HL-60/S4 treated with phorbol 12-myristate 13-acetate at 8.2 ng/mL for 4 days and 3 days (cell line): Measurements from ENCODE around the gene AGPAT2.
"Not testable (repeated sequence)": the region's sequence is repeated elsewhere in the genome, so short reads cannot be mapped to it uniquely, and the experiment has no call there.

Experiments used
- in situ Hi-C: fragments of 300-500 bp; cut with MboI; formaldehyde crosslinking; loops from 2 replicates; pipeline ENCODE4 v1.15.0; 2022; ENCODE audit warnings: low sequenced_read_pairs

Gene AGPAT2

GRCh38 chr9:136720898-136721338 lies 33.7 kb upstream of the AGPAT2 start:
- in situ Hi-C loops: no loop called here

- in situ Hi-C loops: no loop called here
These were observed 33.1 kb upstream of the AGPAT2 start for GRCh38 chr9:136720251-136720897.

GRCh38 chr9:136719195-136719880 lies 32.1 kb upstream of the AGPAT2 start:
- in situ Hi-C loops: no loop called here

GRCh38 chr9:136718345-136719194 lies 31.3 kb upstream of the AGPAT2 start:
- in situ Hi-C loops: no loop called here

DNA sequence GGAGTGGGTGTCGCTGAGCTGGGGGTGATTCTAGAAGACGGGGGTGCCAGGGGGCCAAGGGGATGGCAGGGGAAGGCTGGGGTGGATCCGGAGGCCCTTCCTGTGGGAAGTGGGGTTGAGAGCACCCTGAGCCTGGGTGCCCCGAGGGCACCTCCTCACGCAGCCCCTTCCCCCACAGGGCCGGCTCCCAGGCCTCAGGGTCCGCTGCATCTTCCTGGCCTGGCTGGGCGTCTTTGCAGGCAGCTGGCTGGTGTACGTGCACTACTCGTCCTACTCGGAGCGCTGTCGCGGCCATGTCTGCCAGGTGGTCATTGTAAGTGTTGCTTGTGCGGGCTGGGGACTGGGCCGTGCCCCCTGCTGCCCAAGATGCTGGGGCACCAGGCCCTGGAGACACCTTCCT lies 30.1 kb upstream of the AGPAT2 start:
- in situ Hi-C loops: no loop called here

DNA sequence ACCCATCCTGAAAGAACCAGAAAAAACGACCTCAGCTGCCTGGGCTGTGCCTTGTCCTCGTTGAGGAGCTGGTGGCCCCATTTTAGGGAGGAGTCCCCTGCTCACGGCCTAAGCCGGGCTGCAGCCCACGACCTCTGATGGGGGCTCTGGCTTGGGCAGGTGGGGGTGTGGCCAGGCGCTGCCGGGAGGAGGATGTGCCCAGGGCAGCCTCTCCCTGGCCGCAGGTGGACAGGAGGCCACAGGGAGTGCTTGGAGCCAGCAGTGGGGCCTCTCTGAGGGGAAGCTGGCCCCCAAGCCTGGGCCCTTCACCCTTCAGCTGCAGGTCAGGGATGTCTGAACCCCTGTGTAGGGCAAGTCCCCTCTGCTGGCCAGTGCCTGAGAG lies 27.6 kb upstream of the AGPAT2 start:
- in situ Hi-C loops: no loop called here

GRCh38 chr9:136714096-136714892 lies 27.0 kb upstream of the AGPAT2 start:
- in situ Hi-C loops: no loop called here

DNA sequence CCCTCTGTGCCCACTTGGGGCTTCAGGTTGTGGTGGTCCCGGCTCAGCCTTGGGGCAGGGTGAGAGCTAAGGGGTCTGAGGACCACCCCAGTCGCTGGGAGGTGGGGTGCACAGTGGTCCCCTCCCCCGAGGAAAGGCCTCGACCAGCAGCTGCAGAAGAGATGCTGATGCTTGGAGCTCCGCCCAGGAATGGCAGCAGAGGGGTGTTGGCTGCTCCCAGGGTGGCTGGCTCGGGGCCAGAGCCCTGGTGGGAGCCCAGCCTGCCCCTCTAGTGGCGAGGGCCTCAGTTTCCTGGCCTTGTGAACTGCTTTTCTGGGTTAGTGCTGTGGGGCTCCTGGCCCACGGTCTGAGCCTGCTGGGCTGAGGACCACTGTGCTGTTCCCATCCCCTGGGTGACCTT lies 26.3 kb upstream of the AGPAT2 start:
- in situ Hi-C loops: no loop called here

DNA sequence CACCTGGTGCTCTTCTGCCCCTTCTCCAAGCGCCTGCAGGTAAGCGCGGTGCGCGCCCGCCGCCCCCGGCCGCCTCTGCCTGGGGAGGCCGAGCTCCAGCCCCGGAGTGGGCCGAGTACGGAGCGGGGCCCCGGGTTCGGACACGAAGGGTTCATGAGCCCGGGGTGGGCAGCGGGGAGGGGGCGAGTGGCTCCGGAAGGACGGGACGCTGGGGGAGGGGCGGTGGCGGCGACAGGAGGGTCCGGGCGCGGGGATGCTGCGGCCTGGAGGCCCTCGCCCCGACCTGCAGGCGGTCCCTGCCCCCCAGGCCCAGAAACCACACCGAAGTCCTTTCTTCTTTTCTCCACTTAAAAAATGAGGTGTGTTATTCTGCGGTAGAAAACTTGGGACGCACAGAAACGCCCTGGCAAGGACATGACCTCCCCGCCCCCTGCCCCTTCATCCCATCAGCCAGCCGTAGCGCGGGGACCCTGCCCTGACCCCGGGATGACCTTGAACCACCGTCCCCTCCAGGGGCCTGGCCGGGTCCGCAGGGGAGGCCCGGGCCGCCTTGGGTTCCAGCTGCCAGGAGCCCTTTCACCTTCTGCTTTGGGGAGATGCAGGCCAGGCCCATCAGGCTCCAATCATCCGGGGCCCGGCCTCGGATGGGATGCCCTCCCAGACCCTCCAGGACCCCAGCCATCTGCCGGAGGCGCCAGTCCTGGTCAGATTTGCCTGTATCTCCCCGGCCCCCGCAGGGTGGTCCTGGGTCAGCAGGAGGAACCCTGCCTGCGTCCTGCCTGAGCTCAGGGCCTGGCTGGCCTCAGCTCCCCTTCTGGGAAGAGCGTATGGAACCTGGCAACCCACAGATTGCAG lies 25.7 kb upstream of the AGPAT2 start:
- in situ Hi-C loops: no loop called here

GRCh38 chr9:136711751-136712689 lies 24.8 kb upstream of the AGPAT2 start, which contains the start of gene DIPK1B:
Gene DIPK1B (plus strand): TSS chr9:136712572. CDS start chr9:136712666, 94 bp downstream.
- in situ Hi-C loops: no loop called here

- in situ Hi-C loops: not testable (repeated sequence)
These were observed 24.0 kb upstream of the AGPAT2 start for GRCh38 chr9:136711219-136711648.

DNA sequence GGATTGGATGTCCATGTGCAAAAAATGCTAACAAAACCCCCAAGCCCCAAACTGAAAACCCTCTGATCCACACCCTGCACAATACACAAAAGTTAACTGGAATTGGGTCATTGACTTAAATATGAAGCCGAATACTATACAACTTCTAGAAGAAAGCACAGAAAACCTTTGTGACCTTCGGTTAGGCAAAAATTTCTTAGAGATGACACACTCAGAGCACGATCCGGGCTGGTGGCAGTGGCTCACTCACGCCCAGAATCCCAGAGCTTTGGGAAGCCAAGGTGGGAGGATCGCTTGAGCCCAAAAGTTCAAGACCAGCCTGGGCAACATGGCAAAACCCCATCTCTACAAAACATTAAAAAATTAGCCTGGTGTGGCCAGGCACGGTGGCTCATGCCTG lies 23.3 kb upstream of the AGPAT2 start:
- in situ Hi-C loops: no loop called here

DNA sequence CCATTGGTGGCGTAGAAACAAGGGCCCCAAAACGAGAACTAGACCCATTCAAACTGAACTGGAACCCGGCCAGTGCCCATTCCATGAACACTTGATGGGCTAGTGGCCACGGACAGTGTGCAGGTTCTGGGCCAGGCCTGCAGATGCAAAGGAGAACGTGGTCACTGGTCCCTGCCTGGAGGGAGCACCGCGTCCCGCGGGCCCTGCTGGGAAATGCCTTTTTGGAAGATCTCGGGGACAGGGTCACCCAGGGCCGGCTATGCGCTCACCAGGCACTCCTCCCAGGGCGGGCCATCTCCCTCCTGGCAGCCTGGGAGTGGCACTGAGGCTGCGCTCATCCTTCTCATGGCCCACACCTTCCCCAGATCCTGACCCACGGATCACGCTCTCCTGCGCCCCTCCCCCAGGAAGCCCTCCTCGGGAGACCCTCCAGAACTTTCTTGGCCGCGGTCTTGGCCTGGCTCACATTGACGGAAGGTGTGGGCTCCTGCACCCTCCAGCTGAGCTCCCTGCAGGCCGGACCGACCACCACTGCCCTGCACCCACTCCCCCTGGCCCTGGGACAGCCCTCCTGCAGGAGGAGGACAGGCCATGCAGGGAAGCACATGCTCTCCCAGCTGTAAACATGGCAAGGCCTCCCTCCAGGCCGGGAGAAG lies 22.3 kb upstream of the AGPAT2 start:
- in situ Hi-C loops: no loop called here

DNA sequence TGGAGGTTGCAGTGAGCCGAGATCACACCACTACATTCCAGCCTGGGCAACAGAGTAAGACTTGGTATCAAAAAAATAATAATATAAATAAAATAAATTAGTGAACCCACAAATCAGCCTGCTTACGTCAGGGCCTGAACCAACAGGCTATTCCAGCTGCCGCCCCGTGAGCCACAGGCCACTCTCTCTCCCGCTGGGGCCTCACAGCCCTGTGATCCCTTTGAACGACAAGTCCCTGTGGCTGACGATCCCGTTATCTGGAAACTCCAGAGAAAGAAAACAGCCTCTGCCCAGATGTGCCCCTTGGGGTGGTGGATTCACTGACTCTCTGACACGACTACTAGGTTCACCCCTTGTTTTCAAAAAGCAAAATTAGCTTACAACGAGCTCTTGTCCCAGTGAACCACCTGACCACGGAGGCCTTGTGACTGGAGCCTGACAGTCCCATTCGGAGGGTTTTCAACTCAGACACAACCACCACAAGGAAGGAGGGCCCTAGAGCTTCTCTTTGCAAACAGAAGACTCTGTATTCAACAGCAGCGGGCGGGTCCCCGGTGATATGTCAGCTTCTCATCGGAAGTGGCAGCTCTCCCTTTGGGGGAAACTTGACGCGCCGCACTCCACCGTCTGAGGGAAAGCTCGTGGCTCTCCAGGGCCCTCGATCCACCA lies 20.7 kb upstream of the AGPAT2 start:
- in situ Hi-C loops: no loop called here

DNA sequence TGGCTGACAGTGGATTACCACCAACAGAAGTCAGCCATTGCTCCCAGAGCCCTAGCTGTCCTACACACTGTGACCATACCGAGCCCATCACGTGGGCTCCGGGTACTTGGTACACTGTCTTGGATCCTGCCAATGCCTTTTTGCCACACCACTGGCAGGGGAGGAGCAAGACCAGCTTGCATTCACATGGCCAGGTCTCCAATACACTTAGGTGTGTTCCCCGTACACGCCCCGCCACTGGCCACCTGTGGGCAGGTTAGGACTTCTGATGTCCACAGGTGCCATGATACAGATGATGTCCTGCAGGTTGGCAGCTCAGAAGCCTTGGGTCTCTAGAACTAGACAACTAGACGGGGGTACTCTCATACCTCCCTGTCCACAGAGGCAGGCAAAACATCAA lies 19.8 kb upstream of the AGPAT2 start:
- in situ Hi-C loops: no loop called here

GRCh38 chr9:136705564-136705963 lies 18.3 kb upstream of the AGPAT2 start:
- in situ Hi-C loops: no loop called here

GRCh38 chr9:136704741-136705140 lies 17.5 kb upstream of the AGPAT2 start:
- in situ Hi-C loops: not testable (repeated sequence)
